Gastrocnemius medialis (tissue), 4 donors: Measurements from ENCODE around the gene EN1.

Experiments
- CTCF ChIP-seq, 5 experiments: fragments of 450-650 bp in 3 of 5; fragments of 200-600 bp in 2 of 5; sonication (generic) in 2 of 5; IDR thresholded peaks in 4 of 5; conservative IDR thresholded peaks in 1 of 5; 1 replicate in 4 of 5; 2 replicates in 1 of 5; pipeline ENCODE4 v1.5.1; 2016 to 2019; ENCODE audit warnings: antibody characterized with exemption in 5 of 5, mild to moderate bottlenecking in 3 of 5, moderate library complexity in 3 of 5
- POLR2A ChIP-seq, 2 donors: fragments of 450-650 bp; IDR thresholded peaks; one replicate each; pipeline ENCODE4 v1.6.1; 2017; ENCODE audit warnings: antibody characterized with exemption in 2 of 2, mild to moderate bottlenecking in 2 of 2, moderate library complexity in 2 of 2

GRCh38 chr2:118875318-118875717 is 27.9 kb upstream of the EN1 start:
- TF ChIP-seq POLR2A (IDR thresholded peaks at IDR 0.05) (no peak), CTCF (IDR thresholded peaks at IDR 0.05 in 4 of 5, conservative IDR thresholded peaks at IDR 0.05 in 1 of 5) (no peak)
